GM19463 (cell line): ENCODE measurements around the gene ZCWPW2.

Source experiments
- ATAC-seq: cut with Tn5 transposase; IDR thresholded peaks from one replicate; pipeline ENCODE4 v1.9.1; 2021; ENCODE audit warnings: mild to moderate bottlenecking, moderate library complexity; ENCODE audit not compliant: unreplicated experiment

ZCWPW2 gene

GRCh38 chr3:28348629-28349468 lies at the start of gene ZCWPW2, which contains the start of gene AZI2:
Gene ZCWPW2, plus strand, starts transcription at chr3:28348721. Its CDS starts 64,348 bp downstream, at chr3:28413069.
Gene AZI2, minus strand, starts transcription at chr3:28348824. Its CDS starts 8,207 bp downstream, at chr3:28340617.
- peak; percentile 89 for ATAC-seq

- ATAC-seq: no peak
These were observed 48.8 kb upstream of the ZCWPW2 start for GRCh38 chr3:28299705-28300104.

- ATAC-seq: no peak
These were observed 48.1 kb upstream of the ZCWPW2 start for GRCh38 chr3:28300345-28300962.

GRCh38 chr3:28301688-28302087 lies 46.8 kb upstream of the ZCWPW2 start:
- ATAC-seq: no peak

- ATAC-seq: no peak
These were observed 40.3 kb upstream of the ZCWPW2 start for GRCh38 chr3:28308196-28308595.

- ATAC-seq: no peak
These were observed 32.8 kb upstream of the ZCWPW2 start for GRCh38 chr3:28315711-28316110.

- no peak for ATAC-seq
These were observed 32.3 kb upstream of the ZCWPW2 start for GRCh38 chr3:28316226-28316625.

- peak; percentile 92 for ATAC-seq
These were observed 31.0 kb upstream of the ZCWPW2 start for GRCh38 chr3:28317438-28318022.

- no peak for ATAC-seq
These were observed 27.5 kb upstream of the ZCWPW2 start for GRCh38 chr3:28320981-28321380.

GRCh38 chr3:28322464-28322863 lies 26.1 kb upstream of the ZCWPW2 start:
- ATAC-seq: no peak

- peak; percentile 87 for ATAC-seq
These were observed 22.0 kb upstream of the ZCWPW2 start for GRCh38 chr3:28326458-28326926.

- no peak for ATAC-seq
These were observed 20.1 kb upstream of the ZCWPW2 start for GRCh38 chr3:28328188-28329151.

- no peak for ATAC-seq
These were observed 14.0 kb upstream of the ZCWPW2 start for GRCh38 chr3:28334552-28334951.

GRCh38 chr3:28335246-28335645 lies 13.3 kb upstream of the ZCWPW2 start:
- ATAC-seq: no peak

GRCh38 chr3:28337230-28337629 lies 11.3 kb upstream of the ZCWPW2 start:
- ATAC-seq: no peak

GRCh38 chr3:28343144-28343543 lies 5.4 kb upstream of the ZCWPW2 start:
- no peak for ATAC-seq

- ATAC-seq: no peak
These were observed 2.8 kb upstream of the ZCWPW2 start for GRCh38 chr3:28345690-28346089.

- ATAC-seq: no peak
These were observed 902 bp upstream of the ZCWPW2 start for GRCh38 chr3:28347374-28348264.

- no peak for ATAC-seq
These were observed 274 bp upstream of the ZCWPW2 start for GRCh38 chr3:28348265-28348628.
